PC-9 (cell line): ENCODE measurements around the gene SH3PXD2A.

Experiments
- EZH2 ChIP-seq: fragments of 200-600 bp; sonication (generic); IDR thresholded peaks from 2 replicates; pipeline ENCODE4 v1.8.0; 2017; ENCODE audit warnings: antibody characterized with exemption, low read depth
- TF ChIP-seq, protein P1 (sequence below): fragments of 200-600 bp; sonication (generic); conservative IDR thresholded peaks from 2 replicates; pipeline ENCODE4 v1.6.1; 2017; ENCODE audit warnings: mixed run types, antibody characterized with exemption, mild to moderate bottlenecking, moderate library complexity

DNA sequence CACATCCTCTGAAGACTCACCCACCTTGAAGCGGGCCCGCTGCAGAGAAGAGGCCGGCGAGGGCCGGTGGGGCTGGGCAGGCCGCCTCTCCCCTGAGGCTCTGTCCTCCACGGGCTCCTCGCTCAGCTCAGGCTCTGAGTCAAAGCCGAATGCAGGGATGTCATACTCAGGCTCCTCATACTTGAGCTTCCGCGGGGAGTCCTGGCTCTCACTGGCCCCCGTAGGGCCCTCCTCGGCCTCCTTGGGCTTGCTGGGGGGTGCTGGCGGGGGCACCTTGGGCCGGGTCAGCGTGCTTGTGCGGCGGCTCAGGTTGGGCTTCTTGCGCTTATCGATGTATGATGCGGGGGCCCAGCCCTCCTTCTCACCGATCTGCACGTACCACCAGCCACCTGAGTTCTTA lies 252.0 kb downstream of the SH3PXD2A start:
- TF ChIP-seq, protein P1, sequence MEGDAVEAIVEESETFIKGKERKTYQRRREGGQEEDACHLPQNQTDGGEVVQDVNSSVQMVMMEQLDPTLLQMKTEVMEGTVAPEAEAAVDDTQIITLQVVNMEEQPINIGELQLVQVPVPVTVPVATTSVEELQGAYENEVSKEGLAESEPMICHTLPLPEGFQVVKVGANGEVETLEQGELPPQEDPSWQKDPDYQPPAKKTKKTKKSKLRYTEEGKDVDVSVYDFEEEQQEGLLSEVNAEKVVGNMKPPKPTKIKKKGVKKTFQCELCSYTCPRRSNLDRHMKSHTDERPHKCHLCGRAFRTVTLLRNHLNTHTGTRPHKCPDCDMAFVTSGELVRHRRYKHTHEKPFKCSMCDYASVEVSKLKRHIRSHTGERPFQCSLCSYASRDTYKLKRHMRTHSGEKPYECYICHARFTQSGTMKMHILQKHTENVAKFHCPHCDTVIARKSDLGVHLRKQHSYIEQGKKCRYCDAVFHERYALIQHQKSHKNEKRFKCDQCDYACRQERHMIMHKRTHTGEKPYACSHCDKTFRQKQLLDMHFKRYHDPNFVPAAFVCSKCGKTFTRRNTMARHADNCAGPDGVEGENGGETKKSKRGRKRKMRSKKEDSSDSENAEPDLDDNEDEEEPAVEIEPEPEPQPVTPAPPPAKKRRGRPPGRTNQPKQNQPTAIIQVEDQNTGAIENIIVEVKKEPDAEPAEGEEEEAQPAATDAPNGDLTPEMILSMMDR: no peak
- TF ChIP-seq EZH2: no peak
